HG03135 (cell line): ENCODE measurements around the gene IDS.

Source experiments
- ATAC-seq: cut with Tn5 transposase; IDR thresholded peaks from one replicate; pipeline ENCODE4 v1.9.1; 2021; ENCODE audit warnings: mild to moderate bottlenecking, moderate library complexity; ENCODE audit not compliant: unreplicated experiment

The IDS gene

DNA sequence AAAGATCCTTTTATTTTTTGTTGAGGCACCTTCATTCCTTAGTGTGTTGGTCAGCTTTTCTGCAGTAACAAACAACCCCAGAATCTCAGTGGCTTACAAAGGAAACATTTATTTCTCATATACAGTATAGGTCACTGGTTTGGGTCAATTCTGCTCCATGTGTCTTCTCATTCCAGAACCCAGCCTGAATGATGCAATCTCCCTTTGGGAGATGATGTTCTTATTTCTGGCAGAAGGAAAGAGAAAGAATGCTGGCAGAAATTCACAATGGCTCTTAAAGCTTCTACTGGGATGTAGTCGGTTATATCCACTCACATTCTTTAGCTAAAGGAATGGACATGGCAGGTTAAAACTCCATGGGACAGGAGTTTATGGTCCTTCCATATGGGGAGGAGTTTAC is 42.3 kb downstream of the IDS start:
- no peak for ATAC-seq

DNA sequence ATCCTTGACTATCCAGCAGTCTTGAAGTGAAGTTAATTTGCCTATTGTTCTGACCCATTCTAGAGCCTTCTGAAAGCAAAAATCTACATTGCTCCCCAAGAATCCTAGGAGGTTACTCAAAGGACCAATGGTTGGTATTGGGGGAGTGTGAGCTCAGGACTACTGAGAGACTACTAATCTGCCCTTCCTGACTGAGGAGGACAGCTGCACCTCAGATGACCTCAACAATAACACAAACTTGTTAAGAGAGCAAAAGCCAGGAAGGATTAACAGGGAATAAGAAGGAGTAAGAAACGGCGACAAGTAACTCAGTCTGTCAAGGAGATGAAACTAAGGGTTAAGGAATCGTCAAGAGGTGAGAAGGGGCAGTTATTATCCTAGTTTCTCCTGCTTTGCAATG is 43.4 kb downstream of the IDS start:
- no peak for ATAC-seq

DNA sequence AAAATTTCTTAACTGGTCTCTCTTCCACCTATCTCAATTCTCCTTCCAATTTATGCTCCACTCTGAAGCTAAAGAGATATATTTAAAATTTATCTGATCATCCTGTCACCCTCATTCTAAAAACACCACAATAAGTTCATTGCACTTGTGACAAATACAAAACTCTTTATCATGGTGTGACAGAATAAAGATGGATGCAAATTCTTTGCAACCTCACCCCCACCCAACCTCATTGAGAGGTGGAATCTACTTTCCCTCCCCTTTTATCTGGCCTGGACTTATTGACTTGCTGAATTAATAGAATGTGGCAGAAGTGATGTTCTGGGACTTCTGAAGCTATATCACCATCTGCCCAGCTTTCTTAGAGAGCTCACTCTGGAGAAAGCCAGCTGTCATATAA is 46.5 kb downstream of the IDS start:
- no peak for ATAC-seq

DNA sequence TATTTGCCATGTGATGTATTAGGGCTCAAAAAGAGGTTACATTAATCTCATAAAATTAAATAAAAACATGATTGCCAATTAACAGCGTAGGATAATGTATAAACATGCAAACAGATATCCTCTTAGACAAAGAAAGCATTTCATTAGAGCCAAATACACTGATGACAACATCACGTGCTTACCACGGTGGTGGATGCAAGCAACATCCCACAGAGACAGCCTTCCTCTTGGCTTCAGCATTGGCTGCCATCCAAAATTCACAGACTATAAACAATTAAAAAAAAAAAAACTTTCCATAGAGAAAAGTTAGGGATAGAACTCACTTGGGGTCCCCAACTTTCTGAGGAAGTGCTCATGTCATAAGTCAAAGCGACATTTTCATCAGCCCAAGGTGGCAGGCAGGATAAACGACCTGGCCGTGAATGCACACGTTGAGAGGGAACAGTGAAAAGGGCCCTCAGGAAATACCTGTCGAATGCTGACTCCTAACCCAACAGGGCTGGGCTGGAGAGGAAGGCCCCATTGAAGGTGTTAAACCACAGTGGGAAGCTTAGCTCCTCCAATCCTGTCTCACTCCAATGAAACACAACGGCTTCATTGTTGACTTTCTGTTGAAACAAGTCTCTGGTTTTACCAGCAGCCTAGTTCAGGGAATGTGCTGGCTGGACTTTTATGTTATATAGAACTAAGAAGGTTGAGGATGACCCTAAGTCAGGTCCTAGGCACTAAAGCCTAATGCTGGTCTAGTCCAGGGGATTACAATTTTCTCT is 48.4 kb downstream of the IDS start:
- ATAC-seq, result no peak

DNA sequence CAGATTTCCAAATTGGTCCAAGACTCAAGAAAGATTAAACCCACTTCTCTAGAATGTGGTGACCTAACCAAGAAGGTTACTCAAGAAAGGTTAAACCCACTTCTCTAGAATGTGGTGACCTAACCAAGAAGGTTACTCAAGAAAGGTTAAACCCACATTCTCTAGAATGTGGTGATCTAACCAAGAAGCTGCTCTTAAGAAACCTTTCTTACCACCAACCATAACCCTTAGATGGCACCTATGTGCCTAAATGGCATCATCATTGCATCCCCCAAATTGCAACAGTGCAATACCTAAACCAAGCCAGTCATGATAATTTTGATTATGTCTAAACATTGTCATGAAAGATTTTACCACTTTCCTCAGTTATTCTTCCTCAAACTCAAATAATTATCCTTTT is 49.2 kb downstream of the IDS start:
- ATAC-seq, result no peak

DNA sequence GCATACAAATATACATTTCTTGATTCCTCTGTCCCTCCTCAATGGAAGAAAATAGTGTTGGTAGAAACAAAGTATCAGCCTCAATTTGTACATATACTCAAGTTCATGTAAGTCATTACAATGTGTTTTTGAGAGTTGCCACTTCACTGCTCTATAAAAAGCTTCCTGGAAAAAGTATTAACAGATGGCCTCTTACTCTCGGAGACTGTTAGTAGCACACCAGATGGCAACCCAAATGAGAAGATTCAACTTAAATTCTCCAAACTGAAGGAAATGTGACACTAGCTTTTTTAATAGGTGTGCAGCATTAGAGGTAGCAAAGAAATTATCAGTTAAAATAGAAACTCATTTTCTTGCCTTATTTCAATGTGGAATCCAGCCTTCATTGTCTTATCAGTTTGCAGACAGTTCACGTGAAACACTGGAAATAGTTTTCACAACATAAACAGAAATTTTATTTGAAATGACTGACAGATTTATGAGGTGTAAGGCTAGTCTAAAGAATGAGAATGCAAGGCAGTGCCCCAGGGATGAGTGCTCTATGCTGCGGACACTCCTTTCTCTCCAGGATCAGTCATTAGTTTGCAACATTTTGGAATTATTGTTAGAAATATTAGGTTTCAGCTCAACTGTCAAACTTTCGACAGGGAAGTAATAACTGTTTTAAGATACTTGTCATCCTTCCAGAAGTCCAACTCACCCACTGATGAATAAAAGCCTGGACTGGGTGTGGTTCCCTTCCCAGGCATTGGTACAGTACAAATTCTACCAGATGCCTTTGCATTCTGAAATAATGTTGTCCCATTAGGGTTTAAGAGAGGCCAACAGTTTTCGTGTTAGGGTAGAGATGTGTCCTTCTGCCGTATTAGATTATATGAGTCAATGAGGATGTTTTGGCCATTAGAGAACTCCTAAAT is 50.9 kb downstream of the IDS start:
- no peak for ATAC-seq

DNA sequence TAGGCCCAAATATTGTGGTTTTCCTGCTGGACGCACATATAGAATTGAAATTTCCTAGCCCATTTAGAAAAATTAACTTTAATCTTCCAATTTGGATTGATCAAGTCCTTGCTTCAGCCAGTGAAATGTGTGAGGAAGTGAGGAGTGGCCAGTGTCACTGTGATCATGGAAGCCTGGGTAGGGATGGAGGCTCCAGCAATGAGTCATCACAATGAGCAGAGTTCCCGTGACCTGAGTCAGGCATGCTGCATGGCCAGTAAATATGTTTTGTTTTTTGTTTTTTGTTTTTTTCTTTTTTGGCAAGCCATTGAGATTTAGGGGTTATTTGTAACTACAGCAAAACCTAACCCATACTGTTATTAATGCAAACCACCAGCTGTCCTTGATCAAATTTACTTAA is 52.1 kb downstream of the IDS start:
- no peak for ATAC-seq

DNA sequence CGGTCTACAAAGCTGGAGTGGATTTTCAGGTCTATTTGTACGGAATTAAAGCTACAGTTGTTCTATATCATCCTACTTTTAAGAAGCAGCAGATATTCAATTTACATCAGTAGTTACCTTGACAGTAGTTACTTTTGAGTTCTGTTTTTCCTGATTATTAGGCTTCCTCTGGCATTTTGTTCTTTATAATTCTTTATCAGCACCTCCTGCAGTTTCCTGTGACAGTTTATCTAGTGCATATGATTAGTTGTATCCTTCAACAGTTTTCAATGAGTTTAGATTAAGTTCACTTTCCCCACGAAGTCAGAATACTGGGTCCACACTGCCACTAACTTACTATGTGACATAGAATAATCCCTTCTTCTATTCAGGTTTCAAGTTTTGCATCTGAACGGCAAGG is 71.7 kb downstream of the IDS start:
- no peak for ATAC-seq

DNA sequence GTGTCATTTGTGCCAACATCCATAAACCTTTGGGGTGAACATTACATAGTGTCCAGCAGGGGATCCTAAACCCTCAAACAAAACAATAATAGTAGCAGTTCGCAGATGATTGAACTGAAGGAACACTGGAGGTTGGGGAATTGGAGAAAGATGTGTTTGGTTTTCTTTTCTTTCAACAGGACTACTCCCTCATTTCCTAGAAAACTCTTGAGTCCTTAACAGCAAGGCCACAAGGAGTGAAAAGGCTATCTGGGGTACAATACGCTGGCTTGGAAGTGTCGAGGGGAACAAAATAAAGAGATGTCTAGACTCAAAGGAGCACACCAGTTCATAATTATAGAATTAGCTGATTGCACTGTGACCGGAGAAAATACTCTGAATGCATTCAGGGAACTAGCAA is 72.1 kb downstream of the IDS start:
- ATAC-seq, result no peak
